Measurements from ENCODE around the gene DNASE1L1. TPM values are rescaled to one million over a fixed set of nuclear protein-coding genes. Genes with fewer than 3 reads are reported as not detected.
A peak's percentile ranks its signal among the peaks of the same experiment; 100 is the strongest.

The DNASE1L1 gene, protein sequence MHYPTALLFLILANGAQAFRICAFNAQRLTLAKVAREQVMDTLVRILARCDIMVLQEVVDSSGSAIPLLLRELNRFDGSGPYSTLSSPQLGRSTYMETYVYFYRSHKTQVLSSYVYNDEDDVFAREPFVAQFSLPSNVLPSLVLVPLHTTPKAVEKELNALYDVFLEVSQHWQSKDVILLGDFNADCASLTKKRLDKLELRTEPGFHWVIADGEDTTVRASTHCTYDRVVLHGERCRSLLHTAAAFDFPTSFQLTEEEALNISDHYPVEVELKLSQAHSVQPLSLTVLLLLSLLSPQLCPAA
- 15.3 and 15.8 TPM in 2 replicates for total RNA-seq

DNA sequence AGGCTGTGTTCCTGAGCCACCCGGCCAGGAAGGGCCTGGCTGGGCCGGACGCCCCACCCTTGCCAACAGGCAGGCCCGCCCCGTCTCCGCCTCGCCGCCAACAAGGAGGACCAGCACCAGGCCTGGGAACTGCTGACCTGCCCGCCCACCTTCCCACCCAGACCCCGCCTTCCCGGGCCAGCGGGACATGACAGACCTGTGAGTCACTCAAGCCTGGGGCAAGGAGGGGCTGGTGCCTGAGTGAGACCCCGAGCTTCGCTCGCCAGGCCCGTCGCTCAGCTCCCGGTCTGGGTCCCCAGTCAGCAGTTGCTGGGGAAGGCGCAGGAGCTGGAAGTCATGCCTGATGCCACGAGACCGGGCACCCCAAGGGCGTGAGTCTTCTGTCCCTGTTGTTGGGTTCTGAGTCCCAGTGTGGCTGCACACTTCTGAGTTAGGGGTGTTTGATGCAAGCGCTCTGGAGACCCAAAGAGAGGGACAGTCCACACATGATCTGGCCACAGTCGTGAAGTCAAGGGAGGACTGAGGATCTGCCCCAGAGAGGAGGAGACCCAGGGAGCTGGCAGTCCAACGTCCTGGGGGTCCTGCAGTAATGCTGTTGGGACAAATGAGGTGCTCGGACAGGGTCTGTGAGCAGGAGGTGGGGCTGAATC is at the start of gene DNASE1L1:
Gene DNASE1L1 (minus strand): TSS at position 33 of the 650 bp plus-strand sequence. CDS start 3,686 bp downstream, outside the sequence.
- POLR2A ChIA-PET = interaction anchor here (0.5 to 7.3 kb wide), 7 partner anchors 10 to 342 kb away, joined by 3 to 125 read pairs (median 7); partner anchors contain the start of genes ATP6AP1, GAB3, RPL10 and SLC10A3
- TF ChIP-seq, protein P1, sequence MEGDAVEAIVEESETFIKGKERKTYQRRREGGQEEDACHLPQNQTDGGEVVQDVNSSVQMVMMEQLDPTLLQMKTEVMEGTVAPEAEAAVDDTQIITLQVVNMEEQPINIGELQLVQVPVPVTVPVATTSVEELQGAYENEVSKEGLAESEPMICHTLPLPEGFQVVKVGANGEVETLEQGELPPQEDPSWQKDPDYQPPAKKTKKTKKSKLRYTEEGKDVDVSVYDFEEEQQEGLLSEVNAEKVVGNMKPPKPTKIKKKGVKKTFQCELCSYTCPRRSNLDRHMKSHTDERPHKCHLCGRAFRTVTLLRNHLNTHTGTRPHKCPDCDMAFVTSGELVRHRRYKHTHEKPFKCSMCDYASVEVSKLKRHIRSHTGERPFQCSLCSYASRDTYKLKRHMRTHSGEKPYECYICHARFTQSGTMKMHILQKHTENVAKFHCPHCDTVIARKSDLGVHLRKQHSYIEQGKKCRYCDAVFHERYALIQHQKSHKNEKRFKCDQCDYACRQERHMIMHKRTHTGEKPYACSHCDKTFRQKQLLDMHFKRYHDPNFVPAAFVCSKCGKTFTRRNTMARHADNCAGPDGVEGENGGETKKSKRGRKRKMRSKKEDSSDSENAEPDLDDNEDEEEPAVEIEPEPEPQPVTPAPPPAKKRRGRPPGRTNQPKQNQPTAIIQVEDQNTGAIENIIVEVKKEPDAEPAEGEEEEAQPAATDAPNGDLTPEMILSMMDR (IDR thresholded peaks at IDR 0.05) = no peak
- ATAC-seq (ENCODE audit: low read depth) (peak; percentile 45), DNase-seq (peak; percentile 38)
- CTCF ChIA-PET = interaction anchor here (1.0 kb wide), 1 partner anchor 11 kb away, joined by 4 read pairs; the partner anchor contains the start of gene RPL10
- Mint-ChIP-seq H3K4me3 (peak within 1 kb of the TSS; percentile 75), H3K9me3 (no peaks in the 10 kb centered on the region), H3K36me3 (ENCODE audit: low read depth) (peaks cover 5% of the 10 kb centered on the region), H3K27me3 (no peaks in the 10 kb centered on the region), H3K4me1 (peaks cover 22% of the 10 kb centered on the region), H3K27ac (peak within 1 kb of the TSS; percentile 87)
- intact Hi-C loops (cut with micrococcal nuclease) = loop anchor here (1.0 kb wide), 1 partner anchor 8 kb away; no protein-coding TSS in a partner anchor

DNA sequence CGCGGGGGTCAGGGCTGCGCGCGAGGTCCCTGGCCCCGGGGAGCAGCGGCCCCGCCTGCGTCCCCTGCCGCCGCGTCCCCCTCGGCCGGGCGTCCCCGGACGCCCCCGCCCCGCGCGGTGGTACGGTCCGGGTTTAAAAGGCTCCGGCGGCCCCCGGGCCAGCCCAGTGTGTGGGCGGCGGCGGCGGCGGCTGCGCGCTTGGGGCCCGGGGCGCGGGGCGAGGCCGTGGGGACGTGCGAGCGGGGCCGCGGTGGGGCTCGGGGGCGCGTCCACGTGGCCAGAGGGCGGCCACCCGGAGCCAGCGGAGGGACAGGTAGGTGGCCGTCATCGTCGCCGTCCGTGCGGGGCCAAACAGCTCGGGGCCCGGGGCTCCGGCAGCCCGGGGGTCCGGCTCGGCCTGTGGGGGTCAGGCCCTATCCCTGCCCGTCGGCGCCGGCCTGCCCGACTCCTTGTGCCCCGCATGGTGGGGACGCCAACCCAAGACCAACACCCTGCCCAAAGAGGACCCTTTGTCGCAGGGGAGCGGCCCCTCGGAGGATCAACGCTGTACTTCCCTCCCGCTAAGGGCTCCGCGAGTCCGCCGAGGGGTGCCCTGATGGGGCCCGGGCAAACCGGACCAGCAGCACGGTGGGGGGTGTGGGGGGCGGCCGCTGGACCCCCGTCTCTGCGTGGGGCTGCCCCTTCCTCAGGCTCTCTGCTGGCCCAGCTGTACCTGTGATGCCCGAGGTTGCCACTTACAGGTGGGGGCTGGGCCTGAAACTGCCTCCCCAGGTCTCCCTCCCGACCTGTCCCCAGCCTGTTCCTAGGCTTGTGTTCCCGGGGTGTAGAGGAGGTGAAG is 49.3 kb upstream of the DNASE1L1 start, which contains the start of gene PLXNA3:
Gene PLXNA3 (plus strand): TSS at position 166 of the 838 bp plus-strand sequence. CDS start 1,903 bp downstream, outside the sequence.
- DNase-seq (peak; percentile 75), ATAC-seq (ENCODE audit: low read depth) (peak; percentile 84)
- CTCF ChIA-PET = interaction anchor here (0.7 to 1.4 kb wide), 2 partner anchors 69 to 85 kb away, joined by 3 read pairs; no protein-coding TSS in a partner anchor
- TF ChIP-seq, protein P1 (IDR thresholded peaks at IDR 0.05) = no peak
- no peaks in the 10 kb centered on the region for H3K27me3 Mint-ChIP-seq
- peaks cover 14% of the 10 kb centered on the region for H3K4me1 Mint-ChIP-seq
- H3K27ac Mint-ChIP-seq = peak within 1 kb of the TSS; percentile 94
- H3K36me3 Mint-ChIP-seq (ENCODE audit: low read depth) = peaks cover 19% of the 10 kb centered on the region
- intact Hi-C loops (cut with micrococcal nuclease) = loop anchor here (5.0 to 10.0 kb wide), 2 partner anchors 34 to 56 kb away; partner anchors contain the start of genes FAM3A and SLC10A3
- POLR2A ChIA-PET = interaction anchor here (0.6 to 3.0 kb wide), 13 partner anchors 10 to 69 kb away, joined by 3 to 27 read pairs (median 5); partner anchors contain the start of genes ATP6AP1, FAM3A, LAGE3 and RPL10
- no peaks in the 10 kb centered on the region for H3K9me3 Mint-ChIP-seq
- H3K4me3 Mint-ChIP-seq = peak within 1 kb of the TSS; percentile 93

DNA sequence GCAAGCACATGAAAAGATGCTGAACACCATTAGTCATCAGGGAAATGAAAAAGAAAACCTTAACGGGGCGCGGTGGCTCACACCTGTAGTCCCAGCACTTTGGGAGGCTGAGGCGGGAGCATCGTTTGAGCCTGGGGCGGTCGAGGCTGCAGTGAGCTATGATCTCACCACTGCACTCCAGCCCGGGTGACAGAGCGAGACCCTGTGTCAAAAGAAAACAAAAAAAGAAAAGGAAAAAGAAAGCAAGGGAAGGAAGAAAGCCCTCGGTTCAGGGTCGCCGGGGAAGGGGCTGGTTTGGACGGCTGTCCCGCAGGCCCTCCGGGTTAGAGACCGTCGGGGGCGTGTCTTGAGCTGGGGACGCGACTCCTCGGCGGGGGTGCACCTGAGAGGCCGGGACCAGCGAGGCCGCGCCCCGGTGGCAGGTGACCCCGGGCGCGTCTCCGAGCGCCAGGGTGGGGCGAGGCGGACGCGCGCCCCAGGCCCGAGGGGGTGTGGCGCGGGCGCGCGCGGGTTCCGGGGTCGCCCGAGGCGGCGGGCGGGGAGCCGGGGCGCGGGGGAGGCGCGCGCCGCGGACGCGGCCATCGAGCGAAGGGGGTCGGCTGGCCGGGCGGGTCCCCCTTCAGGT is 48.5 kb upstream of the DNASE1L1 start:
- DNase-seq (no peak), ATAC-seq (ENCODE audit: low read depth) (peak; percentile 70)
- peaks cover 14% of the 10 kb centered on the region for H3K4me1 Mint-ChIP-seq
- TF ChIP-seq, protein P1 (IDR thresholded peaks at IDR 0.05) = no peak
- POLR2A ChIA-PET = interaction anchor here (0.6 to 3.0 kb wide), 12 partner anchors 11 to 70 kb away, joined by 3 to 27 read pairs (median 4); partner anchors contain the start of genes FAM3A, FAM50A, LAGE3 and RPL10
- H3K9me3 Mint-ChIP-seq = no peaks in the 10 kb centered on the region
- H3K36me3 Mint-ChIP-seq (ENCODE audit: low read depth) = peaks cover 20% of the 10 kb centered on the region
- H3K4me3 Mint-ChIP-seq = peak overlapping the region; percentile 93
- peak overlapping the region; percentile 94 for H3K27ac Mint-ChIP-seq
- intact Hi-C loops (cut with micrococcal nuclease) = loop anchor here (1.0 to 10.0 kb wide), 5 partner anchors 13 to 57 kb away; partner anchors contain the start of genes FAM3A, FAM50A, GDI1 and SLC10A3
- H3K27me3 Mint-ChIP-seq = no peaks in the 10 kb centered on the region
- CTCF ChIA-PET = no interaction called here

DNA sequence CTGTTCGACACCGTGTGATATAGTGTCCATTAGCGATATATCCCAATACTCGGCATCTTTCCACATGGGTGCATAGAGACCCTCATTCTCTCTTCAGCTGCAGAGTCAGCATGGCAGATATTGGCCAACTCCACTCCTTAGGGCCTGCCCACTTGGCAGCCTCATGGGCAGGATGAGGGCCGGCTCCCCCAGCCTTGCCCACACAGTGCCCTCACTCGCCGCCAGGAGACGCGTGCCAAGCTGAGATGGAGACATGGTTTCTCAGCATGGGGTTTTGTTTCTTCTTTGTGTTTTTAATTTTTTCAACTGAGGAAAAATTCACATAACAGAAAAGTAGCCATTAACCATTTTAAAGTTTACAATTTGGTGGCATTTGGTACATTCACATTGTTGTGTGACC is 43.8 kb upstream of the DNASE1L1 start:
- Mint-ChIP-seq H3K4me1 (peaks cover 5% of the 10 kb centered on the region), H3K4me3 (no peak overlapping the region), H3K27me3 (no peaks in the 10 kb centered on the region), H3K9me3 (no peaks in the 10 kb centered on the region), H3K36me3 (ENCODE audit: low read depth) (peaks cover 28% of the 10 kb centered on the region), H3K27ac (no peak overlapping the region)
- DNase-seq (no peak), ATAC-seq (ENCODE audit: low read depth) (no peak)
- intact Hi-C loops (cut with micrococcal nuclease) = loop anchor here (10.0 kb wide), 1 partner anchor 62 kb away; the partner anchor contains the start of gene FAM3A
- TF ChIP-seq, protein P1 (IDR thresholded peaks at IDR 0.05) = no peak
- ChIA-PET POLR2A (no interaction called here), CTCF (no interaction called here)

Data from activated B cell treated with CpG ODN at 0.5 μM for 24 hours (primary cell).